GM20000 (cell line): ENCODE measurements around the gene BOC.

Experiments used
- DNase-seq: peaks from one replicate; pipeline ENCODE4 v3.0.0; 2012; ENCODE audit warnings: low spot score
- TF ChIP-seq, protein P1 (sequence below): IDR thresholded peaks from 2 replicates; pipeline ENCODE4 v1.5.1; 2012; ENCODE audit warnings: mild to moderate bottlenecking, control low read depth; ENCODE audit errors: extremely low read depth, missing control alignments

BOC gene

DNA sequence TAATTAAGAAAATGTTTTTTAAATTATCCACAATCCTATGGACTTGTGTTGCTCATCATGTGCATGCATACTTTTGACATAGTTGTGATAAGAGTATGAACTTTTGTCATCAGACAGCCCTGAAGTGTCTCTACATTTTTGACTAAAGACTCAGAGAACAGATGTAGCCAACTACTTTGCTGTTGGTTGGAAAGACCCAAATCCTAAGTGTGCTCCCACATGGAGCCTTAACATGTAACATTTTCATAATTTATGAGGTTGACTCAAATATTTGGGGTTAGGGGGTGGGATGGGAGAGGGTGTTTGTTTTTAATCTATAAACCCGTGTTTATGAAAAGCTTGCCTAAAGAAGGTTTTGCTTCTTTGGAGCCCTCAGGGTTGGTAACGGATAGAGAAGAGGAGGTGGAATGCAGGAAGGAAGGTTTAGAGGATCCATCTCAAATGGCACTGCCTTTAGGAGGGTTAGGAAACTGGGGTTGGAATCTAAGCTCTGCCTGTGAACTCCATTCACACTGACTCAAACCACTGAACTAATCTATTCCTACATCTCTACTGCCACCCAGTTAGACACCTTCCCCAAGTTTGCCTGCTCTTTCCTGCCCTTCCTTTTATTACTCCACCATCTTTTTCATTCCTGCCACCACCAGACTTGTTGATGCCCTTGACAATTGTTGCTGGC lies 3.7 kb downstream of the BOC start:
- DNase-seq, result no peak
- TF ChIP-seq, protein P1, sequence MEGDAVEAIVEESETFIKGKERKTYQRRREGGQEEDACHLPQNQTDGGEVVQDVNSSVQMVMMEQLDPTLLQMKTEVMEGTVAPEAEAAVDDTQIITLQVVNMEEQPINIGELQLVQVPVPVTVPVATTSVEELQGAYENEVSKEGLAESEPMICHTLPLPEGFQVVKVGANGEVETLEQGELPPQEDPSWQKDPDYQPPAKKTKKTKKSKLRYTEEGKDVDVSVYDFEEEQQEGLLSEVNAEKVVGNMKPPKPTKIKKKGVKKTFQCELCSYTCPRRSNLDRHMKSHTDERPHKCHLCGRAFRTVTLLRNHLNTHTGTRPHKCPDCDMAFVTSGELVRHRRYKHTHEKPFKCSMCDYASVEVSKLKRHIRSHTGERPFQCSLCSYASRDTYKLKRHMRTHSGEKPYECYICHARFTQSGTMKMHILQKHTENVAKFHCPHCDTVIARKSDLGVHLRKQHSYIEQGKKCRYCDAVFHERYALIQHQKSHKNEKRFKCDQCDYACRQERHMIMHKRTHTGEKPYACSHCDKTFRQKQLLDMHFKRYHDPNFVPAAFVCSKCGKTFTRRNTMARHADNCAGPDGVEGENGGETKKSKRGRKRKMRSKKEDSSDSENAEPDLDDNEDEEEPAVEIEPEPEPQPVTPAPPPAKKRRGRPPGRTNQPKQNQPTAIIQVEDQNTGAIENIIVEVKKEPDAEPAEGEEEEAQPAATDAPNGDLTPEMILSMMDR, result no peak

DNA sequence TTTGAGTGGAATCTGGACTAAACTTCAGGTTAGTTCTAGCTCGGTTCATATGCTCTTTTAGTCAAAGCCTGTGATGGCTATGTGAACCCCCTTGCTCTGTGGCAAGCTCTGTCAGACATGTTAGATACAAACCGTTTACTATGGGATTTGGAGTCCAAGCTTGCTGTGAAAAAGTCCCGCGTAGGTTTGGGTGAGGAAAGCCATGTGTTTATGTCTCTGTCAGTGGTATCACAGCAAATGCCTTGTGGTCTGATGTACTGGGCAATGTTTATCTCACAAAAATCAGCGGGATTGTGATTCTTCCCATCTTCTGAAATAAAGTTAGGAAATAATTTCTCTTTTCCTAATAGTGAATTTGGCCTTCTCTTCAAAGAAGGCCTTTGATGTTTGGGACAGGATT lies 5.0 kb downstream of the BOC start:
- no peak for DNase-seq
- TF ChIP-seq, protein P1, result no peak

DNA sequence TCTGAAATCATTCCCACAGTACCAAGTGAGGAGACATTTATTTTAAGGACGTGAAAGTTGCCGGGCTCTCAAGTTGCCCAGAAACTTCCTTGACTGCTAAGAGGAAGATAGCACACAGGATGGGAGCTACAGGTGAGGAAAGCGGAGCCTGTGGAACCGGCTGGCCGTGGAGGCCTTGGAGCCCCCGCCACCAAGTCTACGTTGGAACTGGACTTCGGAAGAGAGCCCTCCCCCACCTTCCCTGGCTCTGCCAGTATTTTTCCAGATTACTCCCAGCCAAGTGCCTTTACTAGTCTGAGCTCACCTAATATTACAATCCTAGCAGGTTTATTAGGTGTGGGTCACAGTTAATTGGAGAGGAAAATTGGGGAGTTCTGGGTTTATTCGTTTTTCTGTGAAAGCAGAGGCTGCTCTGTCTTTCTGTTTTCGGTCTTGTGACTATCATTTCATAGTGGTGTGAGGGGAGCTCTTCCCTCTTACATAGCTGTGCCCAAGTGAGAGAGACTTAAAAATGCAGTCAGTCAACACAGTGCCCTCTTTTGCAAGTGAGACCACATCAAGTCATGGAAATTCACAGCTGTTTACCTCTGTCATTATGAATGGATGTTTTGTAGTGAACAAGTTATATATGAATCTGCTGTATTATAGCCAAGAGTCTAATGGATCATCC lies 6.8 kb downstream of the BOC start:
- TF ChIP-seq, protein P1, result no peak
- no peak for DNase-seq

DNA sequence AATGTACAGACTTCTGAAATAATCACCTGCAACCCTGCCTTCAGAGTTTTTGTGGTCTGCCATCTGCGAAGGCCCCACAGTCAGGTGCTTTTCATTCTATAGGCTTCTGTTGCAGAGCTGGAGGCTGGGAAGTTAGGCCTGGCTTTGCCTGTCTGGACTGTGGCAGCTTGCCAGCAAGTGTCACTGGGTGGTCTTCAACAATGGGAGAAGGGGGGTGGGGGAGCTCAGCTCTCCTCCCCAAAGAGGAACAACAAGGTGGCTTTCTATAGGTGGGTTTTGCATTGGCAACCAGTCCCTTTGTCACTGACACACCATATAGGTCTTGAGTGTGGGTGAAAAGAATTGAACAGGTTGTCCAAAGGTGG lies 7.3 kb downstream of the BOC start:
- TF ChIP-seq, protein P1, result no peak
- DNase-seq, result no peak

DNA sequence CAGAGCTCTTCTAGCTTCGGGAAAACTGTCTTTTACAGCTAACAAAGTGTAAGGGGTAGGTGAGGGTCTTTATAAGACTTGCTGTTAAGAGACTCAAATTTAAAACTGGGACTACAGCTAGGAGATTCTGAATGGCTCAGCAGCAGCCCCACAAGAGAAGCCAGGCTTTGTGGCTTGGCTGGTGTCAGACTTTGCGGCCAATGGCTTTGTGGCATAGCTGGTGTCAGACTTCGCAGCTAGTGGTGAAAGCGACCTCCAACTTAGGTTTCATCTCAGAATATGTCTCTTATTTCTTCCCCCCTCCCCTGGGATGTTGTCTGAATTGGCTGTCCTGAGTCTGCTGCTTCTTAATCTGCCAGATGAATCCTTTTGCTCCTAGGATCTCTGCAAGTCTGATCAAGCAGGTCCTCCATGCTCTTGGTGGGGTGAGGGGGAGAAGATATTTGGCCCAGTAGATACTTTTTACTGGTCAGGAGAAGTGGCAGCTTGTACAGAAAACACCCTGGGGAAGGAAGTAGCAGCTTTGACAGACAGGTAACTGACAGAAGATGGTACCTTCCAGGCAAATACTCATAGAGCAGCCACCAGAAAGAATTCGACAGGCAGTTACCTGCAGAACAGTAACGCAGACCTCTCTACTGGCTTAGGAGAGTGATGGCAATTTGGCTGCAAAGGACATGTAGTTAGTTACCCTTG lies 8.4 kb downstream of the BOC start:
- no peak for DNase-seq
- TF ChIP-seq, protein P1, result no peak

DNA sequence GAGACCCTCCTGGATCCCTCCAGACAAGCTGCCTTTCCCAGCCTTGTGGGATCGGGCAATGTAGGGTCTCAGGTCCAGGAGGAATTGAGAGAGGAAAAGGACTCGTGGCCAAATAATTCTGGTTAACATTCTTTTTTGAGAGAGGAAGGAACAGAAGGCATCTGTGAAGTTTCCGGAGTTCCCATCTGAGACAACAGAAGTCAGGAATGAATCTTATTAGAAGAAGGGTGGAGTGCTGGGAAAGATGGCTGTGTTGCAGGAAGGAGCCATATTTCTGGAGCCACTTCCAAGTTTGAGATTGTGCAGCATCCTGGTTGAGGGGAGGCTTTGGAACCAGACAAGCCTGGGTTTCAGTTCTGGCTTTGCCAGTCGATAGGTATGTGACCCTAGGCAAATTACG lies 9.4 kb downstream of the BOC start:
- TF ChIP-seq, protein P1, result no peak
- DNase-seq, result no peak

DNA sequence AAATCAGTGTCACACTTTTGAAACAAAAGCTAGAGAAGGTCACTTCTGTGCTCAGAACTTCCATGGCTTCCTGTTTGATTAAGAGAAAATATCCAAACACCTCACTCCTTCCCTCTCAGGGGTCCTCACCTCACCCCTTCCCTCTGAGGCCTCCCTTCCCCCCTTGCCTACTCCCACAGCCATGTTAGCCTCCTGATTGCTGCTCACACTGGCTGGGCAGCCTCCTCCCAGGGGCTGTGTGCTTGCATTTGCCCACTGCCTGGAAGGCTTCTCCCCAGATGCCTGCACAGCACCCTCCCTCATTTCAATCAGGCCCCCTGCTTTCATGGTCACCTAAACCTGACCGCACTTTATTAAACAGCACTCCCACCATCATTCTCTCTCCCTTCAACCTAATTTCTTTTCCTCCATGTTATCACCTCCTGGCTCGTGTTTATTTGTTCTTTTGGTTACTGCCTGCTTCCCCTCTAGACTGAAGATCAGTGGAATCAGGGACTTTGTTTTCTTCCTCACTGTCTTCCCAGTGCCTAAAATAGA lies 10.4 kb downstream of the BOC start:
- no peak for DNase-seq
- TF ChIP-seq, protein P1, result no peak
